GM10266 (cell line): Measurements from ENCODE around the gene TRMT2B.
"Not testable (repeated sequence)": the region's sequence is repeated elsewhere in the genome, so short reads cannot be mapped to it uniquely, and the experiment has no call there.

Experiments
- DNase-seq: peaks from one replicate; pipeline ENCODE4 v3.0.0; 2012; ENCODE audit errors: extremely low spot score
- TF ChIP-seq, protein P1 (sequence below): IDR thresholded peaks from 2 replicates; pipeline ENCODE4 v1.5.1; 2012; ENCODE audit warnings: mild to moderate bottlenecking, low read depth; ENCODE audit not compliant: control insufficient read depth, insufficient read depth; ENCODE audit errors: missing control alignments

TRMT2B gene

GRCh38 chrX:101037231-101037630 lies 14.7 kb downstream of the TRMT2B start:
- DNase-seq = no peak
- TF ChIP-seq, protein P1, sequence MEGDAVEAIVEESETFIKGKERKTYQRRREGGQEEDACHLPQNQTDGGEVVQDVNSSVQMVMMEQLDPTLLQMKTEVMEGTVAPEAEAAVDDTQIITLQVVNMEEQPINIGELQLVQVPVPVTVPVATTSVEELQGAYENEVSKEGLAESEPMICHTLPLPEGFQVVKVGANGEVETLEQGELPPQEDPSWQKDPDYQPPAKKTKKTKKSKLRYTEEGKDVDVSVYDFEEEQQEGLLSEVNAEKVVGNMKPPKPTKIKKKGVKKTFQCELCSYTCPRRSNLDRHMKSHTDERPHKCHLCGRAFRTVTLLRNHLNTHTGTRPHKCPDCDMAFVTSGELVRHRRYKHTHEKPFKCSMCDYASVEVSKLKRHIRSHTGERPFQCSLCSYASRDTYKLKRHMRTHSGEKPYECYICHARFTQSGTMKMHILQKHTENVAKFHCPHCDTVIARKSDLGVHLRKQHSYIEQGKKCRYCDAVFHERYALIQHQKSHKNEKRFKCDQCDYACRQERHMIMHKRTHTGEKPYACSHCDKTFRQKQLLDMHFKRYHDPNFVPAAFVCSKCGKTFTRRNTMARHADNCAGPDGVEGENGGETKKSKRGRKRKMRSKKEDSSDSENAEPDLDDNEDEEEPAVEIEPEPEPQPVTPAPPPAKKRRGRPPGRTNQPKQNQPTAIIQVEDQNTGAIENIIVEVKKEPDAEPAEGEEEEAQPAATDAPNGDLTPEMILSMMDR = no peak

- DNase-seq = no peak
- TF ChIP-seq, protein P1 = no peak
Observed at GRCh38 chrX:101029665-101030064, 22.2 kb downstream of the TRMT2B start.

GRCh38 chrX:101028562-101028961 lies 23.3 kb downstream of the TRMT2B start:
- TF ChIP-seq, protein P1 = no peak
- no peak for DNase-seq

DNA sequence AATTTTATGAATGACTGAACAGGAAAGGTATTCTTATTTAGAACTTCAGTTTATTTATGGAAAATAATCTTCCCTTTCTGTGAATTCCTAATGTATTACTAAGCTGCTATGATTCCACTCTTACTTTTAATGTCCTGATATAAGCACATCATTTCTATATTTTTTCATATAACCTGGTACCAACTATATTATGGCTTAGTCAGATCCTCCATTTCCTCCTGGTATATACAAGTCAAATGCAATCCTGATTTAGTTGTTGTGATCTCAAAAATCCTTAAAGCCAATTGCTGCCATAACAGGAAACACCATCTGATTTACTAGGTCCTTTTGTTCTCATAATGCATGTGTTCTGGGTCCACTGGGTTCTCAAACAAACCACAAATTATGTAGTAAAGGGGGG lies 26.8 kb downstream of the TRMT2B start:
- TF ChIP-seq, protein P1 = no peak
- DNase-seq = no peak

GRCh38 chrX:101022020-101022419 lies 29.9 kb downstream of the TRMT2B start:
- no peak for DNase-seq
- TF ChIP-seq, protein P1 = no peak

GRCh38 chrX:101012031-101012430 lies 39.9 kb downstream of the TRMT2B start:
- not testable (repeated sequence) for DNase-seq

DNA sequence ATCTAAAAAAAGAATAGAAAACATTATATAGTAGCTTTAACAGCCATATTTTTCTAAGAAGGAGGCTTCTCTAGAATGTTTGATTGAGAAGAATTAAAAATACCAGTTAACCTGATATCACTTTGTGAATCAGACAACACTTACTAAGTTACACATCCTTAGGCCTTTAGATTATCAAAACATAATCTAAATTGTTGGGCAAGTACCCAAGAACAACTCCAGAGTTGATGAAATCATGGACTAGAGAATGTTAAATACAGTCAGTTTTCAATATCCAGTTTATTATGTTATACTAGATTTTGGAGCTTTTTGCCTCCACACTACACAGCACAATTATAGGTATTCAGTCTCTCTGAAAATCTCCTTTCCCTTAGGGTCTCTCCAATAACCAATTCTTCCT lies 42.8 kb downstream of the TRMT2B start:
- no peak for DNase-seq
- TF ChIP-seq, protein P1 = no peak

DNA sequence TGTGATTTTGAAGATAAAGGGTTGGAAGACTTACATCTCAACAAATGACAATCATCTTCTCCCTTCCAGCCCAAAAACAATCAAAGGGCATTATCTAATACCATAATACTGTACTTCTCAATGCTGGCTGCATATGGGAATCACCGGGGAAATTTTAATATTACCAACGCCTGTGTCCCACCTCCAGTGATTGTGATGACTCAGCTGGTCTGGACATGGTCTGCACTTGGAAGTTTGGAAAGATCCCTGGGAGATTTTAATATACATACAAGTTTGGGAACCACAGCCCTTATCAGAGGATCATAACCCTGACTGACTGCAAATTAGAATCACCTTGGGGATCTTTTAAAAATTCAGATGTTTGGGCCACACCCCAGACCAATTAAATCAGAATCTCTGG lies 52.5 kb downstream of the TRMT2B start:
- TF ChIP-seq, protein P1 = no peak
- no peak for DNase-seq
